Neuronal stem cell (in vitro differentiated cells): ENCODE data around the gene NKIRAS1.
"Not testable (repeated sequence)": the region's sequence is repeated elsewhere in the genome, so short reads cannot be mapped to it uniquely, and the experiment has no call there.

ENCODE experiments used
- DNase-seq: peaks from one replicate; pipeline ENCODE4 v3.0.0-alpha.2; 2013; ENCODE audit warnings: low spot score
- H2AFZ ChIP-seq: one replicate; pipeline ENCODE4 v1.6.1; 2013; ENCODE audit warnings: mild to moderate bottlenecking, low read length, inconsistent platforms
- H2AK5ac ChIP-seq: 2 replicates; pipeline ENCODE4 v1.6.1; 2013; ENCODE audit warnings: low read depth, mild to moderate bottlenecking, inconsistent platforms, low read length, moderate library complexity, mixed read lengths
- H2BK120ac ChIP-seq: 2 replicates; pipeline ENCODE4 v1.6.1; 2013; ENCODE audit warnings: low read depth, mild to moderate bottlenecking, inconsistent platforms, low read length, moderate library complexity, mixed read lengths
- H2BK12ac ChIP-seq: one replicate; pipeline ENCODE4 v1.6.1; 2013; ENCODE audit warnings: low read length, inconsistent platforms
- H2BK15ac ChIP-seq: 2 replicates; pipeline ENCODE4 v1.6.1; 2013; ENCODE audit warnings: mild to moderate bottlenecking, low read length, inconsistent platforms, mixed read lengths
- H2BK5ac ChIP-seq: one replicate; pipeline ENCODE4 v1.6.1; 2013; ENCODE audit warnings: inconsistent platforms, mild to moderate bottlenecking, low read length, moderate library complexity
- H3K14ac ChIP-seq: one replicate; pipeline ENCODE4 v1.6.1; 2013; ENCODE audit warnings: low read length, inconsistent platforms
- H3K18ac ChIP-seq: 2 replicates; pipeline ENCODE4 v1.6.1; 2013; ENCODE audit warnings: low read length, inconsistent platforms
- H3K23ac ChIP-seq: 2 replicates; pipeline ENCODE4 v1.6.1; 2013; ENCODE audit warnings: low read depth, mild to moderate bottlenecking, mixed read lengths, low read length, inconsistent platforms; ENCODE audit not compliant: poor library complexity
- H3K27ac ChIP-seq: replicated peaks from 3 replicates; pipeline ENCODE4 v1.5.1; 2013; ENCODE audit warnings: low read length, inconsistent platforms
- H3K27me3 ChIP-seq, 3 experiments: 2 replicates each; pipeline ENCODE4 v1.6.1; 2013; ENCODE audit warnings: low read length in 3 of 3, mild to moderate bottlenecking in 2 of 3, inconsistent platforms in 1 of 3, low read depth in 1 of 3, mixed read lengths in 1 of 3, moderate library complexity in 1 of 3; ENCODE audit not compliant: control insufficient read depth in 3 of 3, insufficient read depth in 3 of 3
- H3K36me3 ChIP-seq, 2 donors: replicated peaks in 1 of 2; 2 replicates each; pipeline ENCODE4 v1.6.1; 2013; ENCODE audit warnings: low read length in 2 of 2; ENCODE audit not compliant: control insufficient read depth in 2 of 2, insufficient read depth in 2 of 2
- H3K4ac ChIP-seq: 2 replicates; pipeline ENCODE4 v1.6.1; 2013; ENCODE audit warnings: inconsistent platforms, mild to moderate bottlenecking, low read length, moderate library complexity
- H3K4me1 ChIP-seq, 2 donors: 1 replicate in 1 of 2; 2 replicates in 1 of 2; pipeline ENCODE4 v1.6.1; 2013; ENCODE audit warnings: low read length in 2 of 2, low read depth in 1 of 2; ENCODE audit not compliant: control insufficient read depth in 2 of 2, insufficient read depth in 1 of 2
- H3K4me2 ChIP-seq: one replicate; pipeline ENCODE4 v1.6.1; 2013; ENCODE audit warnings: mild to moderate bottlenecking, low read length, inconsistent platforms; ENCODE audit not compliant: insufficient read depth, poor library complexity, severe bottlenecking
- H3K4me3 ChIP-seq, 2 donors: 2 replicates each; pipeline ENCODE4 v1.5.1; 2013; ENCODE audit warnings: low read length in 2 of 2, mild to moderate bottlenecking in 2 of 2, inconsistent platforms in 1 of 2, moderate library complexity in 1 of 2
- H3K79me1 ChIP-seq: one replicate; pipeline ENCODE4 v1.6.1; 2013; ENCODE audit warnings: low read depth, mild to moderate bottlenecking, inconsistent platforms, low read length, moderate library complexity
- H3K9ac ChIP-seq: one replicate; pipeline ENCODE4 v1.6.1; 2013; ENCODE audit warnings: mild to moderate bottlenecking, low read depth, low read length, inconsistent platforms; ENCODE audit not compliant: poor library complexity
- H3K9me3 ChIP-seq, 2 donors: replicated peaks in 1 of 2; 2 replicates each; pipeline versions ENCODE3 to v1.6.1; 2013; ENCODE audit warnings: low read length in 2 of 2, mild to moderate bottlenecking in 2 of 2, inconsistent platforms in 1 of 2, low read depth in 1 of 2, mixed read lengths in 1 of 2, moderate library complexity in 1 of 2; ENCODE audit not compliant: control insufficient read depth in 2 of 2, insufficient read depth in 1 of 2
- H4K8ac ChIP-seq: one replicate; pipeline ENCODE4 v1.6.1; 2013; ENCODE audit warnings: low read depth, mild to moderate bottlenecking, inconsistent platforms, low read length, moderate library complexity
- H4K91ac ChIP-seq: one replicate; pipeline ENCODE4 v1.6.1; 2013; ENCODE audit warnings: low read length, low read depth, mild to moderate bottlenecking, inconsistent platforms; ENCODE audit not compliant: poor library complexity
- WGBS, 2 donors: extraction: QIAGEN DNeasy Blood & Tissue Kit; methylation state at CpG; one replicate each; pipeline ENCODE4 v1.1.7; 2013; ENCODE audit warnings: missing lambda C conversion rate in 2 of 2, mixed read lengths in 1 of 2; ENCODE audit not compliant: insufficient read length in 2 of 2, insufficient replicate concordance in 1 of 2; ENCODE audit errors: extremely low coverage in 2 of 2; 5-methylcytosine and 5-hydroxymethylcytosine counted together

The NKIRAS1 gene

GRCh38 chr3:23873941-23874340 is 42.8 kb downstream of the NKIRAS1 start:
- H3K79me1 ChIP-seq = peaks cover 9% of the 10 kb centered on the region
- no peak overlapping the region for H2BK5ac ChIP-seq
- no peak overlapping the region for H2BK12ac ChIP-seq
- H4K91ac ChIP-seq = no peak overlapping the region
- H3K4me3 ChIP-seq = no peak overlapping the region
- no peak overlapping the region for H2AFZ ChIP-seq
- no peak overlapping the region for H3K14ac ChIP-seq
- no peak overlapping the region for H3K18ac ChIP-seq
- H3K4me1 ChIP-seq = peaks cover 0 to 2% of the 10 kb centered on the region in 2 donors
- no CpG with 5 or more reads among the region's 2 CpGs for WGBS, 2 donors
- no peak overlapping the region for H2AK5ac ChIP-seq
- H2BK15ac ChIP-seq = no peak overlapping the region
- H3K4ac ChIP-seq = no peak overlapping the region
- H2BK120ac ChIP-seq = no peak overlapping the region
- no peak overlapping the region for H3K4me2 ChIP-seq
- no peak overlapping the region for H3K9ac ChIP-seq
- peaks cover 6 to 12% of the 10 kb centered on the region in 2 donors for H3K9me3 ChIP-seq
- H3K27ac ChIP-seq = no peak overlapping the region
- DNase-seq = no peak
- no peak overlapping the region for H4K8ac ChIP-seq
- peaks cover 6 to 10% of the 10 kb centered on the region in 2 donors for H3K36me3 ChIP-seq
- no peak overlapping the region for H3K23ac ChIP-seq
- H3K27me3 ChIP-seq = no peaks in the 10 kb centered on the region

GRCh38 chr3:23872330-23872729 is 44.5 kb downstream of the NKIRAS1 start:
- Histone ChIP-seq H3K79me1 (peaks cover 3% of the 10 kb centered on the region), H3K4ac (no peak overlapping the region), H3K4me3 (no peak overlapping the region), H2BK12ac (no peak overlapping the region), H4K91ac (no peak overlapping the region), H3K27ac (no peak overlapping the region), H2BK5ac (no peak overlapping the region), H2AFZ (no peak overlapping the region), H2BK120ac (no peak overlapping the region), H3K14ac (no peak overlapping the region), H3K9me3 (peaks cover 0 to 1% of the 10 kb centered on the region in 2 donors), H3K27me3 (no peaks in the 10 kb centered on the region), H3K4me1 (peaks cover 2 to 5% of the 10 kb centered on the region in 2 donors), H2BK15ac (no peak overlapping the region), H3K4me2 (no peak overlapping the region), H3K36me3 (no peaks in the 10 kb centered on the region), H3K9ac (no peak overlapping the region), H4K8ac (no peak overlapping the region), H2AK5ac (no peak overlapping the region), H3K23ac (no peak overlapping the region), H3K18ac (no peak overlapping the region)
- WGBS, 2 donors = no CpG with 5 or more reads among the region's 3 CpGs
- DNase-seq = no peak

GRCh38 chr3:23871361-23871760 is 45.4 kb downstream of the NKIRAS1 start:
- not testable (repeated sequence) for H2BK5ac ChIP-seq, H3K27ac ChIP-seq, H3K23ac ChIP-seq, H3K79me1 ChIP-seq, DNase-seq, H3K4me2 ChIP-seq, H3K18ac ChIP-seq, H3K4me3 ChIP-seq, H3K4ac ChIP-seq, H4K8ac ChIP-seq, H3K14ac ChIP-seq, H3K27me3 ChIP-seq, H2BK120ac ChIP-seq, H2BK15ac ChIP-seq, H3K36me3 ChIP-seq, H4K91ac ChIP-seq, H3K9me3 ChIP-seq, H2BK12ac ChIP-seq, H2AFZ ChIP-seq, H2AK5ac ChIP-seq, H3K9ac ChIP-seq
- H3K4me1 ChIP-seq = peaks cover 3 to 15% of the 10 kb centered on the region in 2 donors
- WGBS, 2 donors = no CpG with 5 or more reads among the region's 34 CpGs

- not testable (repeated sequence) for H3K27me3 ChIP-seq, H3K36me3 ChIP-seq, H3K18ac ChIP-seq, H3K14ac ChIP-seq, H4K8ac ChIP-seq, H3K9ac ChIP-seq, H4K91ac ChIP-seq, DNase-seq, H3K4ac ChIP-seq, H3K4me3 ChIP-seq, H2BK120ac ChIP-seq, H3K27ac ChIP-seq, H2AFZ ChIP-seq, H3K4me2 ChIP-seq, H2BK12ac ChIP-seq, H3K79me1 ChIP-seq, H2BK5ac ChIP-seq, H2BK15ac ChIP-seq, H3K23ac ChIP-seq, H2AK5ac ChIP-seq, H3K9me3 ChIP-seq
- WGBS, 2 donors = no CpG with 5 or more reads among the region's 5 CpGs
- peaks cover 8 to 17% of the 10 kb centered on the region in 2 donors for H3K4me1 ChIP-seq
These were observed 46.1 kb downstream of the NKIRAS1 start for GRCh38 chr3:23870663-23871043.
